B cell (primary cell): Measurements from ENCODE around the gene RNF223.

Experiments used
- EZH2 ChIP-seq: IDR thresholded peaks from 2 replicates; pipeline ENCODE4 v1.6.1; 2012; ENCODE audit warnings: borderline replicate concordance, low read depth, mild to moderate bottlenecking, moderate library complexity, low read length; ENCODE audit not compliant: insufficient read depth, poor library complexity, severe bottlenecking
- TF ChIP-seq, protein P1 (sequence below): fragments of 200-600 bp; IDR thresholded peaks from one replicate; pipeline ENCODE4 v1.8.0; 2022; ENCODE audit warnings: antibody characterized with exemption, mild to moderate bottlenecking

DNA sequence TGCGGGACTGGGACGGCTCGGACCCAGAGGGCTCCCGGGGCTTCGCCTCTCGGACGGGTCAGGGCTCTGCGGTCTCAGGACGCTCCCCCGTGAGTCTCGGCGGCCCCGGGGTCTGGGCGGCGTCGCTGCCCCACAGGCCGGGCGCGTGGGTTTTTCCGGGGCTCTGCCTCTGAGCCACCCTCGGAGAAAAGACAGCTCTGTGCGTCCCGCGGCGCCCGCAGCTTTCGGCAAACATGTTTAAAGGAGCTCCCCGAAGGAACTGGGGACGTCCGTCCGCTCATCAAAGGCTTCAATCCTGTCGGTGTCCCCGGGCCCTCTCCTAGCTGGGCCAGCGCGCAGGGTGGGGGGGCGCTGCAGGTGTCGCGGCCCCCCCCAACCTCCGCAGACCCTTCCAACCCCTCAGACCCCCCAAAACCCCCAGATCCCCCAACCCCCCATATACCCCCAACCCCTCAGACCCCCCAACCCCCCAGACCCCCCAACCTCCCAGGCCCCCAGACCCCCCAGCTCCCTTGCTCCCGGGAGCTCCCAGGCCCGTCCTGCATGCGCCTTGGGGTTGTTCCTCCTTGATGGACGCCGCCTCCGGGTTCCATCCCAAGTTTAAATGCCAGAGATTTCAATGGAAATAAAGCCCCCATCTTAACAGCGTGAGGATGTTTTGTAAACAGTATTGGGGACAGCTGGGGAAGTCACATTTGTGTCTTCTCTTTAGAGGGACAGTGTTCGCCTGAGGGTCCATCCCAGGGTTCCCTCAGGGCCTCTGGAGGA lies 42.8 kb upstream of the RNF223 start:
- TF ChIP-seq, protein P1, sequence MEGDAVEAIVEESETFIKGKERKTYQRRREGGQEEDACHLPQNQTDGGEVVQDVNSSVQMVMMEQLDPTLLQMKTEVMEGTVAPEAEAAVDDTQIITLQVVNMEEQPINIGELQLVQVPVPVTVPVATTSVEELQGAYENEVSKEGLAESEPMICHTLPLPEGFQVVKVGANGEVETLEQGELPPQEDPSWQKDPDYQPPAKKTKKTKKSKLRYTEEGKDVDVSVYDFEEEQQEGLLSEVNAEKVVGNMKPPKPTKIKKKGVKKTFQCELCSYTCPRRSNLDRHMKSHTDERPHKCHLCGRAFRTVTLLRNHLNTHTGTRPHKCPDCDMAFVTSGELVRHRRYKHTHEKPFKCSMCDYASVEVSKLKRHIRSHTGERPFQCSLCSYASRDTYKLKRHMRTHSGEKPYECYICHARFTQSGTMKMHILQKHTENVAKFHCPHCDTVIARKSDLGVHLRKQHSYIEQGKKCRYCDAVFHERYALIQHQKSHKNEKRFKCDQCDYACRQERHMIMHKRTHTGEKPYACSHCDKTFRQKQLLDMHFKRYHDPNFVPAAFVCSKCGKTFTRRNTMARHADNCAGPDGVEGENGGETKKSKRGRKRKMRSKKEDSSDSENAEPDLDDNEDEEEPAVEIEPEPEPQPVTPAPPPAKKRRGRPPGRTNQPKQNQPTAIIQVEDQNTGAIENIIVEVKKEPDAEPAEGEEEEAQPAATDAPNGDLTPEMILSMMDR, result no peak
- no peak for TF ChIP-seq EZH2
